Stomach (tissue), 9 donors: ENCODE measurements around the gene PBX3. TPM values are rescaled to one million over a fixed set of nuclear protein-coding genes. Genes with fewer than 3 reads are reported as not detected.

Experiments used
- DNase-seq, 2 donors: peaks; one replicate each; pipeline versions ENCODE4 v3.0.0 to v3.0.0-alpha.2; 2013 to 2019
- H3K27ac ChIP-seq, 5 donors: fragments of 200-600 bp in 4 of 5; sonication (generic) in 4 of 5; one replicate each; pipeline ENCODE4 v1.5.1; 2013 to 2019; ENCODE audit warnings: mild to moderate bottlenecking in 1 of 5, moderate library complexity in 1 of 5
- H3K27me3 ChIP-seq, 3 donors: fragments of 200-600 bp; sonication (generic); one replicate each; pipeline ENCODE4 v1.5.1; 2017 to 2019; ENCODE audit warnings: mixed run types in 1 of 3
- H3K36me3 ChIP-seq, 4 donors: fragments of 200-600 bp; sonication (generic); 1 replicate in 3 of 4; 2 replicates in 1 of 4; pipeline ENCODE4 v1.5.1; 2016 to 2019
- H3K4me1 ChIP-seq, 4 donors: fragments of 200-600 bp; sonication (generic); one replicate each; pipeline ENCODE4 v1.5.1; 2016 to 2019
- H3K4me3 ChIP-seq, 4 donors: fragments of 200-600 bp; sonication (generic) in 3 of 4; one replicate each; pipeline ENCODE4 v1.5.1; 2016 to 2019; ENCODE audit warnings: mild to moderate bottlenecking in 1 of 4
- H3K9me3 ChIP-seq, 4 donors: fragments of 200-600 bp; sonication (generic); one replicate each; pipeline ENCODE4 v1.5.1; 2016 to 2019
- EP300 ChIP-seq: sonication (generic); formaldehyde crosslinking; IDR thresholded peaks from one replicate; pipeline ENCODE4 v1.6.1; 2017; ENCODE audit warnings: antibody characterized with exemption
- POLR2A ChIP-seq, 4 donors: fragments of 450-650 bp; IDR thresholded peaks; one replicate each; pipeline ENCODE4 v1.6.1; 2016; ENCODE audit warnings: antibody characterized with exemption in 4 of 4, control low read depth in 2 of 4, mild to moderate bottlenecking in 1 of 4, moderate library complexity in 1 of 4
- POLR2AphosphoS5 ChIP-seq, 3 donors: sonication (generic); formaldehyde crosslinking; IDR thresholded peaks; one replicate each; pipeline ENCODE4 v1.6.1; 2016; ENCODE audit warnings: antibody characterized with exemption in 3 of 3
- WGBS, 5 donors: extraction: QIAGEN DNeasy Blood & Tissue Kit in 3 of 5; methylation state at CpG; one replicate each; pipeline versions ENCODE4 v1.1.5 to v1.1.7; 2013 to 2018; 5-methylcytosine and 5-hydroxymethylcytosine counted together
- intact Hi-C: fragments of 100-400 bp; cut with DNase I; formaldehyde crosslinking; loops from one replicate; pipeline ENCODE4 v1.15.1; 2023; ENCODE audit warnings: low total_unique reads
- polyA plus RNA-seq, 3 donors: library from polyadenylated mRNA; stranded (reverse); fragments of 200-250 nt; gene quantifications; one replicate each; pipeline ENCODE4 v1.2.3, GENCODE V29; 2013
- total RNA-seq, 5 donors: library from RNA; depleted of rRNA; stranded (reverse); fragments of >200 nt; gene quantifications; one replicate each; pipeline versions ENCODE4 v1.1.0 to v1.2.3, GENCODE V29; 2014 to 2016
- TF ChIP-seq, protein P1 (sequence below), 7 experiments: fragments of 450-650 bp in 4 of 7; fragments of 200-600 bp in 3 of 7; sonication (generic) in 3 of 7; IDR thresholded peaks; one replicate each; pipeline ENCODE4 v1.5.1; 2016 to 2019; ENCODE audit warnings: antibody characterized with exemption in 7 of 7, control low read depth in 2 of 7, mild to moderate bottlenecking in 1 of 7
- donor health status: healthy with polysubstance abuse.
- donor health status: Bipolar disorder and iron deficiency.
- donor health status: healthy.

Gene PBX3
- total and polyA plus RNA-seq, 8 donors, result 9.3 to 59.1 (median 16.2) TPM

- H3K4me3 ChIP-seq, result no peak overlapping the region
These were observed 261.9 kb downstream of the PBX3 start for GRCh38 chr9:126009047-126009446.

GRCh38 chr9:126014726-126015125, 267.6 kb downstream of the PBX3 start:
- 52 to 64% (median 53%) methylated on average over 9 to 12 of the region's 12 CpGs for WGBS, 5 donors
- intact Hi-C loops, result no loop called here
- H3K36me3 ChIP-seq, result no peaks in the 10 kb centered on the region

More at GRCh38 chr9:126009047-126009446, 261.9 kb downstream of the PBX3 start:
- intact Hi-C loops, result no loop called here
- no peak for DNase-seq
- no peaks in the 10 kb centered on the region for H3K36me3 ChIP-seq
- no peaks in the 10 kb centered on the region for H3K4me1 ChIP-seq
- TF ChIP-seq, protein P1, sequence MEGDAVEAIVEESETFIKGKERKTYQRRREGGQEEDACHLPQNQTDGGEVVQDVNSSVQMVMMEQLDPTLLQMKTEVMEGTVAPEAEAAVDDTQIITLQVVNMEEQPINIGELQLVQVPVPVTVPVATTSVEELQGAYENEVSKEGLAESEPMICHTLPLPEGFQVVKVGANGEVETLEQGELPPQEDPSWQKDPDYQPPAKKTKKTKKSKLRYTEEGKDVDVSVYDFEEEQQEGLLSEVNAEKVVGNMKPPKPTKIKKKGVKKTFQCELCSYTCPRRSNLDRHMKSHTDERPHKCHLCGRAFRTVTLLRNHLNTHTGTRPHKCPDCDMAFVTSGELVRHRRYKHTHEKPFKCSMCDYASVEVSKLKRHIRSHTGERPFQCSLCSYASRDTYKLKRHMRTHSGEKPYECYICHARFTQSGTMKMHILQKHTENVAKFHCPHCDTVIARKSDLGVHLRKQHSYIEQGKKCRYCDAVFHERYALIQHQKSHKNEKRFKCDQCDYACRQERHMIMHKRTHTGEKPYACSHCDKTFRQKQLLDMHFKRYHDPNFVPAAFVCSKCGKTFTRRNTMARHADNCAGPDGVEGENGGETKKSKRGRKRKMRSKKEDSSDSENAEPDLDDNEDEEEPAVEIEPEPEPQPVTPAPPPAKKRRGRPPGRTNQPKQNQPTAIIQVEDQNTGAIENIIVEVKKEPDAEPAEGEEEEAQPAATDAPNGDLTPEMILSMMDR (IDR thresholded peaks at IDR 0.05), result no peak
- TF ChIP-seq POLR2AphosphoS5 (IDR thresholded peaks at IDR 0.05) (no peak), POLR2A (IDR thresholded peaks at IDR 0.05) (no peak)
- WGBS, 5 donors, result 91 to 100% (median 98%) methylated on average over 2 of the region's 2 CpGs
- H3K9me3 ChIP-seq, result peaks cover 12 to 35% (median 27%) of the 10 kb centered on the region in 4 donors
- no peak overlapping the region for H3K27ac ChIP-seq
- H3K27me3 ChIP-seq, result no peaks in the 10 kb centered on the region

DNA sequence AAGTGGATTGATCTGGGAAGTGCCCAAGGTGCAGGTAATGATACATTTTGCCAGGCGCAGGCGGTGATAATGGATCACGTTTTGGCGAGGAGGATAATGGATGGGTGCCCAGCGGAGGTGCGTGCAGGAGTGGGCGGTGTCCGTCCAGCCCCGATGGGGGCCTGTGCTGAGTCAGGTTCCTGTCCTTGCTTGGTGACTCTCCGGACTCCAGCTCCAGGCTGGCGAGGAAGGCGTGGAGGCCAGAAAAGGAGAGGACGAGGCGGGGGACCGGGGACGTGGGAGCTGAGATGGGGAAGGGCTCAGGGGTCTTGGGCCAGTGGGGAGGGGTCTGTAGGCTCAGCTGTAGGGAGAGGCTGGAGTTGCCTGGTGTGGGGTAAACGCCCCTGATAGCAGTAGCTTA, 268.3 kb downstream of the PBX3 start:
- intact Hi-C loops, result no loop called here
- Histone ChIP-seq H3K9me3 (peaks cover 0 to 4% (median 2%) of the 10 kb centered on the region in 4 donors), H3K4me3 (no peak overlapping the region), H3K4me1 (no peaks in the 10 kb centered on the region), H3K27me3 (peaks cover 0 to 17% (median 0%) of the 10 kb centered on the region in 3 donors), H3K36me3 (no peaks in the 10 kb centered on the region), H3K27ac (no peak overlapping the region)
- DNase-seq, result no peak
- no peak for TF ChIP-seq POLR2A (IDR thresholded peaks at IDR 0.05)
- TF ChIP-seq POLR2AphosphoS5 (IDR thresholded peaks at IDR 0.05), result no peak
- TF ChIP-seq, protein P1 (IDR thresholded peaks at IDR 0.05), result no peak
- no peak for TF ChIP-seq EP300
- 86 to 93% (median 88%) methylated on average over 17 of the region's 17 CpGs for WGBS, 5 donors

More at GRCh38 chr9:126014726-126015125, 267.6 kb downstream of the PBX3 start:
- TF ChIP-seq POLR2AphosphoS5 (IDR thresholded peaks at IDR 0.05), result no peak
- no peak for TF ChIP-seq POLR2A (IDR thresholded peaks at IDR 0.05)
- no peak for TF ChIP-seq EP300
- TF ChIP-seq, protein P1 (IDR thresholded peaks at IDR 0.05), result no peak
- Histone ChIP-seq H3K27ac (no peak overlapping the region), H3K27me3 (peaks cover 0 to 17% (median 0%) of the 10 kb centered on the region in 3 donors), H3K4me3 (no peak overlapping the region), H3K9me3 (peaks cover 0 to 8% (median 3%) of the 10 kb centered on the region in 4 donors), H3K4me1 (no peaks in the 10 kb centered on the region)
- no peak for DNase-seq

DNA sequence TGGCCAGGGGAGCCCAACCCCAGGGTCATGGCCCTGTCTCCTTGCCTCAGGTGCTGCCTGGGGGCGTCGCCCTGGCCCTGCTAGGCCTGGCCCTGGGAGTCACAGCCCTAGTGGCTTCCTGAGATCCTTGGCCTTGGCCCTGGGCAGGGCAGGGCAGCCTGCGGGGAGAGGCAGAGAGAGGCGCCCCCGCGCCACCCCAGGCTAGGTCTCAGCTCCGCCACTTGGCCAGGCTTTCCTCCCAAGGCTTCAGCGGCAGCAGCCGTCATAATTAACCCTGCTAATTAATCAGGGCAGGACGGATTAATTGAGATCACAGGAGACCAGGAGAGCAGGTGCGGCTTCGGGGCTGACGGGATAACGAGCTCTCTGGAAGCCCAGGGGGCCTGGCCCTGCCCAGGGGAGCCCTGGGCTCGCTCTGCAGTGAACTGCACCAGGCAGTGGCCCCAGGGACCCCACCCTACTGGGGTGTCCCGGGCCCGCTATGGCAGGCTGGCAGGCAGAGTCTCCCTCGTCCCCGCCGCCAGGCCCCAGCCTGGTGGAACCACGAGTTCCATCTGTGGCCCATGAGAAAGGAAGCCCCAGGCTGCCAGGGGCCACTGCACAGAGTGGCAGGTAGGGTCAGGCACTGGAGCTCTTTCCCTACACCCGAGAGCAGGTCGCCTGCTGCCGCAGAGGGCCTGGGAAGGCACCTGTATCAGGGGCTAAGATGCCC, 269.6 kb downstream of the PBX3 start:
- H3K27me3 ChIP-seq, result peaks cover 0 to 17% (median 0%) of the 10 kb centered on the region in 3 donors
- no peak for DNase-seq
- WGBS, 5 donors, result 82 to 95% (median 89%) methylated on average over 12 to 24 of the region's 24 CpGs
- intact Hi-C loops, result no loop called here
- TF ChIP-seq, protein P1 (IDR thresholded peaks at IDR 0.05), result no peak
- TF ChIP-seq EP300, result no peak
- TF ChIP-seq POLR2A (IDR thresholded peaks at IDR 0.05), result no peak
- no peak for TF ChIP-seq POLR2AphosphoS5 (IDR thresholded peaks at IDR 0.05)
- no peak overlapping the region for H3K27ac ChIP-seq
- H3K4me3 ChIP-seq, result no peak overlapping the region
- no peaks in the 10 kb centered on the region for H3K9me3 ChIP-seq
- no peaks in the 10 kb centered on the region for H3K4me1 ChIP-seq
- no peaks in the 10 kb centered on the region for H3K36me3 ChIP-seq

Other genes with a start within 250 kb of the PBX3 start
- gene MAPKAP1, start 40.2 kb upstream of the PBX3 start, total RNA-seq, result 100 to 1,000 TPM in 3 of 5 donors, 10 to 100 TPM in 2; 32.7 to 212 (median 114) TPM
- gene MAPKAP1, start 40.2 kb upstream of the PBX3 start, polyA plus RNA-seq, result 10 to 100 TPM; 52.8 to 92.7 (median 63.0) TPM